Epithelial cell of esophagus (primary cell): Measurements from ENCODE around the gene SEC24B.

ENCODE experiments used
- DNase-seq: peaks from one replicate; pipeline ENCODE4 v3.0.0; 2010; ENCODE audit warnings: low read depth
- H3K4me3 ChIP-seq: 2 replicates; pipeline ENCODE4 v1.5.1; 2011; ENCODE audit warnings: mild to moderate bottlenecking, low read length, control low read depth
- CTCF ChIP-seq: IDR thresholded peaks from 2 replicates; pipeline ENCODE4 v1.5.1; 2011; ENCODE audit warnings: low read depth, mild to moderate bottlenecking, low read length, control low read depth, inconsistent platforms; ENCODE audit not compliant: insufficient read depth; ENCODE audit errors: missing control alignments

Gene SEC24B

GRCh38 chr4:109589605-109590004, 156.0 kb downstream of the SEC24B start:
- no peak overlapping the region for H3K4me3 ChIP-seq
- no peak for TF ChIP-seq CTCF

More at GRCh38 chr4:109589605-109590004, 156.0 kb downstream of the SEC24B start:
- peak; percentile 18 for DNase-seq
